HL-60 (cell line): ENCODE results near the gene PDCD2L.

Experiments
- GABPA ChIP-seq: IDR thresholded peaks from 2 replicates; pipeline ENCODE4 v1.6.1; 2012; ENCODE audit warnings: low read depth
- POLR2AphosphoS5 ChIP-seq: IDR thresholded peaks from 2 replicates; pipeline ENCODE4 v1.6.1; 2012; ENCODE audit warnings: low read depth
- SPI1 ChIP-seq: IDR thresholded peaks from 2 replicates; pipeline ENCODE4 v1.6.1; 2012; ENCODE audit warnings: low read depth, mild to moderate bottlenecking, borderline replicate concordance
- TF ChIP-seq, protein P1 (sequence below): IDR thresholded peaks from one replicate; pipeline ENCODE4 v1.5.1; 2011; ENCODE audit warnings: low read length, control low read depth, inconsistent platforms; ENCODE audit not compliant: insufficient read depth
- TF ChIP-seq, protein P2 (sequence below): IDR thresholded peaks from 2 replicates; pipeline ENCODE4 v1.6.1; 2012; ENCODE audit warnings: low read depth; ENCODE audit not compliant: insufficient replicate concordance

DNA sequence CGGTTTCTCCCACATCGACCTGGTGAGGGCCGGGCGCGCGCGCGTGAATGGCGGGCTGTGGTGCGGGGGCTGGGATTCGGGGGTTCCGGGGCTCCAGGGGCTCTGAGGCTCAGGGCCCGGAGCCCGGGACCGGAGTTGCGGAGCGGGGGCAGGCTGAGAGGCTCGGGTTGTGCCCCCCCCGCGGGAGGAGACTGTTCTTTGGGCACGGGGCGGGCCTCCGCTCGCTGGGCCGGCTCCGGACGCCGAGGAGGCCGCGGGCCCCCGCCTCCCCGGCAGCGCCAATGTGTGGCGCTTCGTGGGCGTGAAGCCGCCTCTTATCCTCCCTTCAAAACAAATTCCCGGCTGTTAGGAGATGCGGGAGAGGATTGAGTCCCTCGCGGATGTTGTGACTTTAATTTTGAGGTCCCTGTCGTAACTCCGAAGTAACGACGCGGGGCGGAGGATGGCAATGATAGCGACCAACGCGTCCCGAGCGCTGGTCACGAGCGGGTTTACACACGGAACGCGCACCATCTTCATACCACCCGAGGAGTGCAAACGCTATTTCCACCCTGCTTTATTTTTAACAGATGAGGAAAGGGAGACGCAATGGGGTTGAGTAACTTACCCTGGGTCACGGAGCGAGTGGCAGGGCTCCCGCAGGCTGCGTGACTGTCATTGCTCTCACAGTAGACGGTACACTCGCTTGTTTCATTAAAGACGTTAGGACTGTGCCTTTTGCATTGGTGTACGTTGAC is 24.5 kb downstream of the PDCD2L start:
- TF ChIP-seq, protein P1, sequence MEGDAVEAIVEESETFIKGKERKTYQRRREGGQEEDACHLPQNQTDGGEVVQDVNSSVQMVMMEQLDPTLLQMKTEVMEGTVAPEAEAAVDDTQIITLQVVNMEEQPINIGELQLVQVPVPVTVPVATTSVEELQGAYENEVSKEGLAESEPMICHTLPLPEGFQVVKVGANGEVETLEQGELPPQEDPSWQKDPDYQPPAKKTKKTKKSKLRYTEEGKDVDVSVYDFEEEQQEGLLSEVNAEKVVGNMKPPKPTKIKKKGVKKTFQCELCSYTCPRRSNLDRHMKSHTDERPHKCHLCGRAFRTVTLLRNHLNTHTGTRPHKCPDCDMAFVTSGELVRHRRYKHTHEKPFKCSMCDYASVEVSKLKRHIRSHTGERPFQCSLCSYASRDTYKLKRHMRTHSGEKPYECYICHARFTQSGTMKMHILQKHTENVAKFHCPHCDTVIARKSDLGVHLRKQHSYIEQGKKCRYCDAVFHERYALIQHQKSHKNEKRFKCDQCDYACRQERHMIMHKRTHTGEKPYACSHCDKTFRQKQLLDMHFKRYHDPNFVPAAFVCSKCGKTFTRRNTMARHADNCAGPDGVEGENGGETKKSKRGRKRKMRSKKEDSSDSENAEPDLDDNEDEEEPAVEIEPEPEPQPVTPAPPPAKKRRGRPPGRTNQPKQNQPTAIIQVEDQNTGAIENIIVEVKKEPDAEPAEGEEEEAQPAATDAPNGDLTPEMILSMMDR = no peak
- no peak for TF ChIP-seq SPI1
- TF ChIP-seq, protein P2, sequence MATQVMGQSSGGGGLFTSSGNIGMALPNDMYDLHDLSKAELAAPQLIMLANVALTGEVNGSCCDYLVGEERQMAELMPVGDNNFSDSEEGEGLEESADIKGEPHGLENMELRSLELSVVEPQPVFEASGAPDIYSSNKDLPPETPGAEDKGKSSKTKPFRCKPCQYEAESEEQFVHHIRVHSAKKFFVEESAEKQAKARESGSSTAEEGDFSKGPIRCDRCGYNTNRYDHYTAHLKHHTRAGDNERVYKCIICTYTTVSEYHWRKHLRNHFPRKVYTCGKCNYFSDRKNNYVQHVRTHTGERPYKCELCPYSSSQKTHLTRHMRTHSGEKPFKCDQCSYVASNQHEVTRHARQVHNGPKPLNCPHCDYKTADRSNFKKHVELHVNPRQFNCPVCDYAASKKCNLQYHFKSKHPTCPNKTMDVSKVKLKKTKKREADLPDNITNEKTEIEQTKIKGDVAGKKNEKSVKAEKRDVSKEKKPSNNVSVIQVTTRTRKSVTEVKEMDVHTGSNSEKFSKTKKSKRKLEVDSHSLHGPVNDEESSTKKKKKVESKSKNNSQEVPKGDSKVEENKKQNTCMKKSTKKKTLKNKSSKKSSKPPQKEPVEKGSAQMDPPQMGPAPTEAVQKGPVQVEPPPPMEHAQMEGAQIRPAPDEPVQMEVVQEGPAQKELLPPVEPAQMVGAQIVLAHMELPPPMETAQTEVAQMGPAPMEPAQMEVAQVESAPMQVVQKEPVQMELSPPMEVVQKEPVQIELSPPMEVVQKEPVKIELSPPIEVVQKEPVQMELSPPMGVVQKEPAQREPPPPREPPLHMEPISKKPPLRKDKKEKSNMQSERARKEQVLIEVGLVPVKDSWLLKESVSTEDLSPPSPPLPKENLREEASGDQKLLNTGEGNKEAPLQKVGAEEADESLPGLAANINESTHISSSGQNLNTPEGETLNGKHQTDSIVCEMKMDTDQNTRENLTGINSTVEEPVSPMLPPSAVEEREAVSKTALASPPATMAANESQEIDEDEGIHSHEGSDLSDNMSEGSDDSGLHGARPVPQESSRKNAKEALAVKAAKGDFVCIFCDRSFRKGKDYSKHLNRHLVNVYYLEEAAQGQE = no peak
- TF ChIP-seq POLR2AphosphoS5 = no peak
- no peak for TF ChIP-seq GABPA
